Activated naive CD4-positive, alpha-beta T cell treated with anti-CD3 and anti-CD28 coated beads, Interleukin-2, amount 10 ng/mL, durations not matched to agents 7 days and 5 days (primary cell): ENCODE results near the gene PXYLP1.
"Not testable (repeated sequence)": the region's sequence is repeated elsewhere in the genome, so short reads cannot be mapped to it uniquely, and the experiment has no call there.

ENCODE experiments used
- CTCF ChIA-PET: fragments of 350-600 bp; sonication (Branson Sonifier 250); formaldehyde crosslinking; loops from one replicate; lab custom pipeline; 2021; ENCODE audit warnings: antibody characterized with exemption; lab: Charles Lee
- DNase-seq: peaks from one replicate; pipeline ENCODE4 v3.0.0-alpha.2; 2020
- H3K27ac Mint-ChIP-seq: one replicate; pipeline ENCODE4 v1.8.0; 2021; ENCODE audit warnings: mild to moderate bottlenecking, moderate library complexity, mixed read lengths
- H3K27me3 Mint-ChIP-seq: one replicate; pipeline ENCODE4 v1.8.0; 2021; ENCODE audit warnings: mild to moderate bottlenecking, mixed read lengths
- H3K36me3 Mint-ChIP-seq: one replicate; pipeline ENCODE4 v1.8.0; 2021; ENCODE audit warnings: mixed read lengths
- H3K4me1 Mint-ChIP-seq: one replicate; pipeline ENCODE4 v1.8.0; 2021; ENCODE audit warnings: mixed read lengths
- H3K4me3 Mint-ChIP-seq: one replicate; pipeline ENCODE4 v1.8.0; 2021; ENCODE audit warnings: mild to moderate bottlenecking, moderate library complexity, mixed read lengths
- H3K9me3 Mint-ChIP-seq: one replicate; pipeline ENCODE4 v1.8.0; 2021; ENCODE audit warnings: mixed read lengths

Gene PXYLP1

DNA sequence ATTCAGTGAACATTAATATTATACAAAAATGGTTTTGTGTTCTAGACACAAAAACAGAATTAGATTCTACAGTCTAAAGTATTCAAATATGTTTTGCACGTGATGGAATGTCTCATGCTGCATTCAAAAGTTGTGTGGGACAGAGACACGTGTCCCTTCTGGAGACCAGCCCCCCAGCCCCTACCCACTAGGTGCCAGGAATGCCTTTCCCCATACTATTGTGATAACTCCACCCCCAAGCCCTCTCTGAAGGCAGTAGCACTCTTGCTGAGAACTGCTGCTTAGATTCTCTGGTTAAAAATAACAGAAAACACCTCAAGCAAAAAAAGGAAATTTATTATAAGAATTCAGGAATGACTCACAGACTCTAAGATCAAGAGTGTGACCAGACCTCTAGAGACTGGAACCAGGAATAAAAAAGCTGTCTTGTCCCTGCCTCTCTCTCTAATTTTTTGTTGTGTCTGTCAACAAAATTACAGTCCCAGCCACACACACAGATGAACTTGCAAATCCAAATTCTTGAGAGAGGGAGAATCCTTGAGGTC is 57.7 kb downstream of the PXYLP1 start:
- Mint-ChIP-seq H3K9me3 (no peaks in the 10 kb centered on the region), H3K27ac (no peak overlapping the region), H3K4me1 (peaks cover 13% of the 10 kb centered on the region), H3K36me3 (peaks cover 22% of the 10 kb centered on the region), H3K4me3 (no peak overlapping the region), H3K27me3 (no peaks in the 10 kb centered on the region)
- CTCF ChIA-PET, result interaction anchor here (1.8 kb wide), 1 partner anchor 15 kb away, joined by 8 read pairs; no protein-coding TSS in a partner anchor
- no peak for DNase-seq

DNA sequence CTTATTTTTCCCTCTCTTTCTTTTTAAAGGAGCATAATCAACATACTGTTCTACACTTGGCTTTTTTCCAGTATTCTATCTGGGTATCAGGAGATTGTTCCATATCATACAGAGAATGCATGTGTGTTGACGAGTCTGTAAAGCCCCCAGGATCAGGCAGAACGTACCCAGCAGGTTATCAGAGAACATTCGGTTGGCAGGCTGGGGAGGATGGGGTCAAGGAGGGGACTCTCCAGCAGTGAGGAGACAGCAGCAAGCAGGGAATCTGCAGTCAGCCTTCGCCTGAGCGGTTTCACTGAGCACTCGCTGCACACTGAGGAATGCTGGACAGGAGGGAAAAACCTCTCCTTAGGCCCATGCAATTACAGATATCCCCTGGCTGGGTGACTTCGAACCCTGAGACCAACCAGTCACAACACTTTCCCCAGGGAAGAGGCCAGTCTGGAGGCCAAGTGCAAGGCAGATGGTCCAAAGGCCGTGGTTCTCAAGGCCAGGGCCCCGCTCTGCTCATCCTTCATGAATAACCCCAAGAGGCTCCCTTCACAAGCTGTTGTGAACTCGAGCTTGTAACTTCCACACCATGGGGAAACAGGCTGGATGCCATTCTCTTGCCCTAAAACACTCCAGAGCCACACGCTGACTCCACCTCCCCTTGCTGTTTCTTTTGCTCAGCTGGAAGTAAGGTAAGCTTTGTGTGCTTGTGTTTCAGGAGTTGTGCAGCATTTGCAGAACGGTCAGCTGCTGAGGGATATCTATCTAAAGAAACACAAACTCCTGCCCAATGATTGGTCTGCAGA is 60.1 kb downstream of the PXYLP1 start:
- Mint-ChIP-seq H3K36me3 (peaks cover 21% of the 10 kb centered on the region), H3K27me3 (no peaks in the 10 kb centered on the region), H3K4me3 (no peak overlapping the region), H3K4me1 (peaks cover 22% of the 10 kb centered on the region), H3K9me3 (no peaks in the 10 kb centered on the region), H3K27ac (no peak overlapping the region)
- CTCF ChIA-PET, result interaction anchor here (1.0 to 1.8 kb wide), 6 partner anchors 12 to 291 kb away, joined by 3 to 8 read pairs (median 4); partner anchors contain the start of gene PXYLP1
- DNase-seq, result no peak

- peaks cover 22% of the 10 kb centered on the region for H3K4me1 Mint-ChIP-seq
- CTCF ChIA-PET, result interaction anchor here (1.0 to 1.5 kb wide), 4 partner anchors 12 to 162 kb away, joined by 3 to 7 read pairs (median 4); partner anchors contain the start of gene PXYLP1
- H3K4me3 Mint-ChIP-seq, result no peak overlapping the region
- H3K36me3 Mint-ChIP-seq, result peaks cover 23% of the 10 kb centered on the region
- no peak for DNase-seq
- peaks cover 3% of the 10 kb centered on the region for H3K9me3 Mint-ChIP-seq
- H3K27ac Mint-ChIP-seq, result no peak overlapping the region
- no peaks in the 10 kb centered on the region for H3K27me3 Mint-ChIP-seq
These were observed 60.9 kb downstream of the PXYLP1 start for GRCh38 chr3:141292356-141293058.

DNA sequence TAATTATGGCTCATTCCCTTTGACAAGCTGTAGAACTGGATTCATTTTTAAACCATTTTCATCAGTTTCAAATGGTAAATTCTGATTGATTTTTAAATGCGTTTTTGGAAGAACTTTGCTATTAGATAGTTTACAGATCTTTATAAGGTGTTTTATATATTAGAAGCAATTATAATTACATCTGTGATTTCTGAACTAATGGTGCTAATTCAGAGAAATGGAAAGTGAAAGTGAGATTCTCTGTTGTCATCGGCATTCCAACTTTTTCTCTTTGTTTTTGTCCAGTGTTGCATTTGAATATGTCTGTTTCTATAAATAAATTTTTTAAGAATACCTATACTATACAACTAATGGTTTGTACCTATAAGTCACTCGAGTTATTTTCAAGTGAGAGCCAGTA is 62.7 kb downstream of the PXYLP1 start:
- DNase-seq, result no peak
- H3K27me3 Mint-ChIP-seq, result no peaks in the 10 kb centered on the region
- peaks cover 22% of the 10 kb centered on the region for H3K4me1 Mint-ChIP-seq
- CTCF ChIA-PET, result interaction anchor here (0.7 to 2.1 kb wide), 5 partner anchors 10 to 158 kb away, joined by 3 to 5 read pairs (median 3); partner anchors contain the start of gene PXYLP1
- H3K27ac Mint-ChIP-seq, result peak overlapping the region; percentile 16
- peaks cover 16% of the 10 kb centered on the region for H3K36me3 Mint-ChIP-seq
- H3K4me3 Mint-ChIP-seq, result peak overlapping the region; percentile 13
- H3K9me3 Mint-ChIP-seq, result peaks cover 4% of the 10 kb centered on the region

- H3K9me3 Mint-ChIP-seq, result peaks cover 4% of the 10 kb centered on the region
- CTCF ChIA-PET, result interaction anchor here (1.0 to 2.1 kb wide), 7 partner anchors 10 to 160 kb away, joined by 3 to 5 read pairs (median 3); partner anchors contain the start of gene PXYLP1
- peak overlapping the region; percentile 16 for H3K27ac Mint-ChIP-seq
- no peak for DNase-seq
- no peaks in the 10 kb centered on the region for H3K27me3 Mint-ChIP-seq
- H3K36me3 Mint-ChIP-seq, result peaks cover 19% of the 10 kb centered on the region
- H3K4me1 Mint-ChIP-seq, result peaks cover 24% of the 10 kb centered on the region
- H3K4me3 Mint-ChIP-seq, result peak overlapping the region; percentile 13
These were observed 63.2 kb downstream of the PXYLP1 start for GRCh38 chr3:141294848-141295247.

DNA sequence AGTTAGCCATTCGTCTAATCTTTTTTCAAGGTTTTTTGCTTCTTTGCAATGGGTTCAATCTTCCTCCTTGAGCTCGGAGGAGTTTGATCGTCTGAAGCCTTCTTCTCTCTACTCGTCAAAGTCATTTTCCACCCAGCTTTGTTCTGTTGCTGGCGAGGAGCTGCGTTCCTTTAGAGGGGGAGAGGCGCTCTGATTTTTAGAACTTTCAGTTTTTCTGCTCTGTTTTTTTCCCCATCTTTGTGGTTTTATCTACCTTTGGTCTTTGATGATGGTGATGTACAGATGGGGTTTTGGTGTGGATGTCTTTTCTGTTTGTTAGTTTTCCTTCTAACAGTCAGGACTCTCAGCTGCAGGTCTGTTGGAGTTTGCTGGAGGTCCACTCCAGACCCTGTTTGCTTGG is 68.8 kb downstream of the PXYLP1 start:
- CTCF ChIA-PET, result interaction anchor here (3.1 to 17.8 kb wide), 2 partner anchors 11 to 156 kb away, joined by 9 to 347 read pairs; no protein-coding TSS in a partner anchor
- Mint-ChIP-seq H3K27ac (peak overlapping the region; percentile 0), H3K4me3 (peak overlapping the region; percentile 22), H3K4me1 (peaks cover 32% of the 10 kb centered on the region), H3K36me3 (peaks cover 13% of the 10 kb centered on the region)
- DNase-seq, H3K27me3 Mint-ChIP-seq, H3K9me3 Mint-ChIP-seq: not testable (repeated sequence)

DNA sequence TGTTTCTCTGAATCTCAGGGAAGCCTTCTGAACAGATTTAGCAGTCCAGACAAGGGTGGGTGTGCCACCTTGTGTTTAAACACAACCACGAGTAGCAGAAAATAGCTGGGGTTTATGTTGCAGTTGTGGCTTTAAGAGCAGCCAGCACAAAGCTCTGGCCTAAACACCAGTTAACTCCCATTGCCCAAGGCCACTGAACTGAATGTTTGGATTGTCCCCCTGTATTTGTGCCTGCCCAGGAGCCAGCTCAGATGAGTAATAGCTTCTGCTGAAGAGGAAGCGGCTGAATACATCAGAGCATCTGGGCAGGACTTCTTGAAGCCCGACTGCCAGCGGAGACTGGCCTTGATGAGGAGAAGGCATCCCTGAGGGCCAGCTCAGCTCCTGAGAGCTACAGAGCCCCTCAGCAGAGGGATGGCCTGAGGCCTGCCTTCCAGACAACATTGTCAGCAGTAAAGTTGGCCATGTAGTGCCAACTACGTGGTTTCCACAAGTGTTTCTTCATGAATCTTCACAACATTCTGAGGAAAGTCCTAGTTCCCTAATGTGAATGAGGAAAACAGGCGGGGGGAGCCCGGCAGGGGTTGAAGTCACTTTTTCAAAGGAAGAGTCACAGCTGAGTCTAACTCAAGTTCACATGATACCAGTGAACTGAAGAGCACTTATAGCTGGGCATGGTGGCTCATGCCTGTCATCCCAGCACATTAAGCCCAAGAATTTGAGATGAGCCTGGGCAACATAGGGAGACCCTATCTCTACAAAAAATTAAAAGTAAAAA is 70.9 kb downstream of the PXYLP1 start:
- Mint-ChIP-seq H3K4me1 (peaks cover 47% of the 10 kb centered on the region), H3K9me3 (peaks cover 2% of the 10 kb centered on the region), H3K4me3 (no peak overlapping the region), H3K27me3 (peaks cover 3% of the 10 kb centered on the region), H3K27ac (no peak overlapping the region), H3K36me3 (peaks cover 10% of the 10 kb centered on the region)
- CTCF ChIA-PET, result interaction anchor here (1.1 to 17.8 kb wide), 15 partner anchors 9 to 302 kb away, joined by 3 to 347 read pairs (median 6); partner anchors contain the start of gene PXYLP1
- DNase-seq, result no peak

- no peak overlapping the region for H3K27ac Mint-ChIP-seq
- H3K4me3 Mint-ChIP-seq, result no peak overlapping the region
- DNase-seq, result peak; percentile 71
- H3K27me3 Mint-ChIP-seq, result peaks cover 3% of the 10 kb centered on the region
- peaks cover 58% of the 10 kb centered on the region for H3K4me1 Mint-ChIP-seq
- H3K9me3 Mint-ChIP-seq, result peaks cover 2% of the 10 kb centered on the region
- CTCF ChIA-PET, result interaction anchor here (0.7 to 17.8 kb wide), 23 partner anchors 9 to 252 kb away, joined by 3 to 347 read pairs (median 5); partner anchors contain the start of gene PXYLP1
- H3K36me3 Mint-ChIP-seq, result peaks cover 8% of the 10 kb centered on the region
These were observed 72.0 kb downstream of the PXYLP1 start for GRCh38 chr3:141303481-141304223.

DNA sequence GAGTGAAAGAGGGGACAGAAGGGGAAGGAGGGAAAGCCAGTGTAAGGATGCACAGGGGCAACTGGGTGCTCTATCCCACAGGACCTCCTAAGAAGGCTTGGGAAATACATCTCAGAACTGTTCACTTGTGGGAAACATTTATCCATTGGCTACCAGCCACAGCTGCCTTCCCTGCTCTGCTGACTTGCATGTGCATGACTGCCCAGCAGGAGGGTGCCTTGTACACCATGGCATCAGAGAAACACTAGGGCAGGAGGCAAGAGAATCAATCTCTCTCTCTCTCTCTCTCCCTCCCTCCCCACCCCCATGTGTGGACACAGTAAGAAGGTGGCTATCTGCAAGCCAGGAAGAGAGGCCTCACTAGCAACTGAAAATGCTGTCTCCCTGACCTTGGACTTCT is 73.8 kb downstream of the PXYLP1 start:
- no peaks in the 10 kb centered on the region for H3K9me3 Mint-ChIP-seq
- CTCF ChIA-PET, result interaction anchor here (0.6 to 17.8 kb wide), 21 partner anchors 10 to 338 kb away, joined by 3 to 347 read pairs (median 5); partner anchors contain the start of gene PXYLP1
- no peak overlapping the region for H3K27ac Mint-ChIP-seq
- H3K4me1 Mint-ChIP-seq, result peaks cover 68% of the 10 kb centered on the region
- no peak overlapping the region for H3K4me3 Mint-ChIP-seq
- peaks cover 2% of the 10 kb centered on the region for H3K36me3 Mint-ChIP-seq
- DNase-seq, result no peak
- peaks cover 3% of the 10 kb centered on the region for H3K27me3 Mint-ChIP-seq

GRCh38 chr3:141306276-141306675 is 74.7 kb downstream of the PXYLP1 start:
- H3K27ac Mint-ChIP-seq, result peak overlapping the region; percentile 89
- H3K4me1 Mint-ChIP-seq, result peaks cover 68% of the 10 kb centered on the region
- no peak for DNase-seq
- no peaks in the 10 kb centered on the region for H3K27me3 Mint-ChIP-seq
- CTCF ChIA-PET, result interaction anchor here (0.6 to 17.8 kb wide), 7 partner anchors 11 to 343 kb away, joined by 3 to 347 read pairs (median 6); no protein-coding TSS in a partner anchor
- H3K36me3 Mint-ChIP-seq, result peaks cover 5% of the 10 kb centered on the region
- H3K9me3 Mint-ChIP-seq, result no peaks in the 10 kb centered on the region
- H3K4me3 Mint-ChIP-seq, result no peak overlapping the region

- Mint-ChIP-seq H3K27ac (peak overlapping the region; percentile 89), H3K27me3 (no peaks in the 10 kb centered on the region), H3K4me3 (peak overlapping the region; percentile 54), H3K36me3 (peaks cover 8% of the 10 kb centered on the region), H3K4me1 (peaks cover 71% of the 10 kb centered on the region), H3K9me3 (no peaks in the 10 kb centered on the region)
- CTCF ChIA-PET, result interaction anchor here (0.6 to 17.8 kb wide), 10 partner anchors 12 to 483 kb away, joined by 3 to 347 read pairs (median 5); partner anchors contain the start of gene PXYLP1
- DNase-seq, result peak; percentile 52
These were observed 75.3 kb downstream of the PXYLP1 start for GRCh38 chr3:141306922-141307321.

DNA sequence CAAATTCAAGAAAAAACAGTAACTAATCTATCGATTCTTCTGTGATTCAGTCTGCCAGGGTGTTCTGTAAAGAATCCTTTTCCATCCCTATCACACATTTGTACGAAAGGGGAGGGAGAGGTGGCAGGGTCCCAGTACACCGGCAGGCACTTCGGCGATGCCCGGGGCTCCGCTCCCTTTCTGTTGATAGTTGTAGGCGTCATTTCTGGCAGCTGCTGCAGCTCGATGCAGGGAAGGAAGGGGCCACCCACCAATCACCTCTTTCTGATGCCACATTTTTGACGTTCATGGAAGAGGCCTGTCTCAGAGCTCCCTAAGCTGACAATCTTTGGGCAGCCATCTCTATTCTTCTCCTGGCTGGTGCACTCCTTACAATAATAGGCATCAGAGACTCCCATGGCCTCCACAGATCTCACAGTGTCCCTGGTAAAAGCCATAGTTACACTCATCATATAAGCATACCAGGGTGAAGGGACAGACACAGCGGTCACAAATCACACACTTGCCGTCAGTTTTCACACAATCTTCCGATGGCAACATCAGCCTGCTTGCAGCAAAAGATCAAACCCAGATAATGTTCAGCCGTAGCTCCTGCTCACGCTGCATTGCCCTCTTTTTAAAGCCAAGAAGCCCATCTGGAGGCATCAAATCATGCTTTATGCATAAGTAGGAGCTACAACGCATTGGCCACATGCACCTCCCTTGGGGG is 75.9 kb downstream of the PXYLP1 start:
- CTCF ChIA-PET, result interaction anchor here (0.6 to 17.8 kb wide), 12 partner anchors 12 to 483 kb away, joined by 3 to 347 read pairs (median 4); partner anchors contain the start of gene PXYLP1
- no peaks in the 10 kb centered on the region for H3K27me3 Mint-ChIP-seq
- H3K4me3 Mint-ChIP-seq, result peak overlapping the region; percentile 54
- peak; percentile 46 for DNase-seq
- peaks cover 8% of the 10 kb centered on the region for H3K36me3 Mint-ChIP-seq
- H3K4me1 Mint-ChIP-seq, result peaks cover 72% of the 10 kb centered on the region
- no peaks in the 10 kb centered on the region for H3K9me3 Mint-ChIP-seq
- peak overlapping the region; percentile 89 for H3K27ac Mint-ChIP-seq
